ENCODE measurements around the gene COL6A1. TPM values are rescaled to one million over a fixed set of nuclear protein-coding genes. Genes with fewer than 3 reads are reported as not detected.

Gene COL6A1
- total RNA-seq, 4 donors from 2014 or later = 96.1 to 213 (median 162) TPM

GRCh38 chr21:46012154-46012553 lies 30.6 kb downstream of the COL6A1 start:
- intact Hi-C loops (cut with DNase I) = no loop called here
- TF ChIP-seq CTCF (IDR thresholded peaks at IDR 0.05) (no peak), POLR2A (IDR thresholded peaks at IDR 0.05) (no peak)
- Histone ChIP-seq H3K27ac (no peak overlapping the region), H3K36me3 (no peaks in the 10 kb centered on the region), H3K4me3 (replicated peaks in 1 of 3) (no peak overlapping the region), H3K9me3 (no peaks in the 10 kb centered on the region), H3K4me1 (no peaks in the 10 kb centered on the region), H3K27me3 (no peaks in the 10 kb centered on the region)
- 88 to 95% methylated on average over 4 of the region's 4 CpGs for WGBS, 2 donors
- no peak for DNase-seq

- no peak for TF ChIP-seq POLR2A (IDR thresholded peaks at IDR 0.05)
- TF ChIP-seq CTCF (IDR thresholded peaks at IDR 0.05) = no peak
- no peak for DNase-seq
- intact Hi-C loops (cut with DNase I) = no loop called here
- Histone ChIP-seq H3K36me3 (no peaks in the 10 kb centered on the region), H3K9me3 (no peaks in the 10 kb centered on the region), H3K27me3 (no peaks in the 10 kb centered on the region), H3K4me3 (replicated peaks in 1 of 3) (no peak overlapping the region), H3K4me1 (no peaks in the 10 kb centered on the region), H3K27ac (no peak overlapping the region)
- 61 to 83% methylated on average over 2 of the region's 2 CpGs for WGBS, 2 donors
These were observed 33.3 kb downstream of the COL6A1 start for GRCh38 chr21:46014828-46015227.

- Histone ChIP-seq H3K4me3 (replicated peaks in 1 of 3) (no peak overlapping the region), H3K4me1 (no peaks in the 10 kb centered on the region), H3K27ac (no peak overlapping the region), H3K27me3 (no peaks in the 10 kb centered on the region), H3K9me3 (no peaks in the 10 kb centered on the region), H3K36me3 (no peaks in the 10 kb centered on the region)
- intact Hi-C loops (cut with DNase I) = no loop called here
- TF ChIP-seq CTCF (IDR thresholded peaks at IDR 0.05) (no peak), POLR2A (IDR thresholded peaks at IDR 0.05) (no peak)
- DNase-seq = no peak
These were observed 35.6 kb downstream of the COL6A1 start for GRCh38 chr21:46017148-46017547.

GRCh38 chr21:46017695-46018094 lies 36.1 kb downstream of the COL6A1 start:
- no peak overlapping the region for H3K27ac ChIP-seq
- no peaks in the 10 kb centered on the region for H3K36me3 ChIP-seq
- H3K4me3 ChIP-seq (replicated peaks in 1 of 3) = no peak overlapping the region
- WGBS, 2 donors = 73 to 82% methylated on average over 4 of the region's 4 CpGs
- no peaks in the 10 kb centered on the region for H3K27me3 ChIP-seq
- intact Hi-C loops (cut with DNase I) = no loop called here
- H3K4me1 ChIP-seq = no peaks in the 10 kb centered on the region
- no peaks in the 10 kb centered on the region for H3K9me3 ChIP-seq
- TF ChIP-seq POLR2A (IDR thresholded peaks at IDR 0.05) (no peak), CTCF (IDR thresholded peaks at IDR 0.05) (no peak)
- no peak for DNase-seq

- intact Hi-C loops (cut with DNase I) = no loop called here
- Histone ChIP-seq H3K27me3 (no peaks in the 10 kb centered on the region), H3K36me3 (no peaks in the 10 kb centered on the region), H3K4me1 (no peaks in the 10 kb centered on the region), H3K27ac (no peak overlapping the region), H3K9me3 (no peaks in the 10 kb centered on the region), H3K4me3 (replicated peaks in 1 of 3) (no peak overlapping the region)
- TF ChIP-seq POLR2A (IDR thresholded peaks at IDR 0.05) (no peak), CTCF (IDR thresholded peaks at IDR 0.05) (no peak)
- 76 to 80% methylated on average over 3 of the region's 3 CpGs for WGBS, 2 donors
- DNase-seq = no peak
These were observed 37.0 kb downstream of the COL6A1 start for GRCh38 chr21:46018615-46019014.
